ENCODE measurements around the gene ENDOG.
"Not testable (repeated sequence)": the region's sequence is repeated elsewhere in the genome, so short reads cannot be mapped to it uniquely, and the experiment has no call there.

ENDOG gene

GRCh38 chr9:128862401-128862851 lies 44.1 kb downstream of the ENDOG start:
- DNase-seq (ENCODE audit: low spot score), result no peak

- DNase-seq (ENCODE audit: low spot score), result peak; percentile 52
Observed at GRCh38 chr9:128863647-128864046, 45.3 kb downstream of the ENDOG start.

DNA sequence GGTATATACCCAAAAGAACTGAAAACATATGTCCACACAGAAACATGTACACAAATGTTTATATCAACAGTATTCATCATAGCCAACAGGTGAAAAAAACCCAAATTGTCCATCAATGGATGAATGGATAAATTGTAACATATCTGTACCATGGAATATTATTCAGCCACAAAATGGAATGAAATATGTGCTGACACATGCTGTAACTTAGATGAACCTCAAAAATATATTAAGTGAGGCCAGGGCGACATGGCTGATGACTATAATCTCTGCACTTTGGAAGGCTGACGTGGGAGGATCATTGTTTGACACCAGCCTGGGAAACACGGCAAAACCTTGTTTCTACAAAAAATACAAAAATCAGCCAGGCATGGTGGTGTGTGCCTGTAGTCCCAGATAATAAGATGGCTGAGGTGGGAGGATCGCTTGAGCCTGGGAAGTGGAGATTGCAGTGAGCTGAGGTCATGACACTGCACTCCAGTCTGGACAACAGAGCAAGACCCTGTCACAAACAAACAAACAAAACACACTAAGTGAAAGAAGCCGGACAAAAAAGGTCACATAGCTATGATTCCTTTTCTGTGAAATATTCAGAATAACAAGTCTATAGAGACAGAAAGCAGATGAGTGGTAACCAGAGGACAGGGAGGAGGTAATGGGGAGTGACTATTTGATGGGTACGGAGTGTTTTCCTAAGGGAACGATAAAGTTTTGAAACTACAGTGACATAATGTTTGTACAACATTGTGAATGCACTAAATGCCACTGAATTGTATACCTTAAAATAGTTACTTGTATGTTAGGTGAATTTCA lies 52.0 kb downstream of the ENDOG start:
- DNase-seq (ENCODE audit: low spot score), result no peak

GRCh38 chr9:128870941-128871265 lies 52.6 kb downstream of the ENDOG start:
- DNase-seq (ENCODE audit: low spot score), result not testable (repeated sequence)
